ENCODE data around the gene GPR75. TPM values are rescaled to one million over a fixed set of nuclear protein-coding genes. Genes with fewer than 3 reads are reported as not detected.
"Not testable (repeated sequence)": the region's sequence is repeated elsewhere in the genome, so short reads cannot be mapped to it uniquely, and the experiment has no call there.

The GPR75 gene
- total RNA-seq, 1 donor from 2014 or later, result 5.2 TPM

DNA sequence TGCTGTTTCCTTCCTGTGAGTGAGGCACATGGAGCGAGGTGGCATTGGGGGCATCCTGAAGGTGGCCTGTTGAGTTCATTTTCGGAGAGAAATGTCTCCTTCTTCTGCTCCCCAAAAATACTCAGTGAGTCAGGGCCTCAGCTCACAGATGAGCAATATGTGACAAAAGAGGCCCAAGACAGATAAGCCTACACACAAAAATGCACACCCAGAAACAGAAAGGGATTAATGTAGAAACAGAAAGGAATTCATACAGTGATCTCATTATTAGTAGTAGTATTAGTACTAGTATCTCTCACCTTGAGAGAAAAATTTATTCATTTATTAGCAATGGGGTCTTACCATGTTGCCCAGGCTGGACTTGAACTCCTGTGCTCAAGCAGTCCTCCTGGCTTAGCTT is 5.1 kb downstream of the GPR75 start:
- Mint-ChIP-seq H3K27me3 (ENCODE audit: low read depth) (no peaks in the 10 kb centered on the region), H3K27ac (no peak overlapping the region), H3K36me3 (peaks cover 27% of the 10 kb centered on the region), H3K4me1 (peaks cover 4% of the 10 kb centered on the region), H3K4me3 (no peak overlapping the region), H3K9me3 (no peaks in the 10 kb centered on the region)
- no peak for DNase-seq (ENCODE audit: low spot score in 2 of 2, unreplicated experiment in 2 of 2)
- TF ChIP-seq, protein P1, sequence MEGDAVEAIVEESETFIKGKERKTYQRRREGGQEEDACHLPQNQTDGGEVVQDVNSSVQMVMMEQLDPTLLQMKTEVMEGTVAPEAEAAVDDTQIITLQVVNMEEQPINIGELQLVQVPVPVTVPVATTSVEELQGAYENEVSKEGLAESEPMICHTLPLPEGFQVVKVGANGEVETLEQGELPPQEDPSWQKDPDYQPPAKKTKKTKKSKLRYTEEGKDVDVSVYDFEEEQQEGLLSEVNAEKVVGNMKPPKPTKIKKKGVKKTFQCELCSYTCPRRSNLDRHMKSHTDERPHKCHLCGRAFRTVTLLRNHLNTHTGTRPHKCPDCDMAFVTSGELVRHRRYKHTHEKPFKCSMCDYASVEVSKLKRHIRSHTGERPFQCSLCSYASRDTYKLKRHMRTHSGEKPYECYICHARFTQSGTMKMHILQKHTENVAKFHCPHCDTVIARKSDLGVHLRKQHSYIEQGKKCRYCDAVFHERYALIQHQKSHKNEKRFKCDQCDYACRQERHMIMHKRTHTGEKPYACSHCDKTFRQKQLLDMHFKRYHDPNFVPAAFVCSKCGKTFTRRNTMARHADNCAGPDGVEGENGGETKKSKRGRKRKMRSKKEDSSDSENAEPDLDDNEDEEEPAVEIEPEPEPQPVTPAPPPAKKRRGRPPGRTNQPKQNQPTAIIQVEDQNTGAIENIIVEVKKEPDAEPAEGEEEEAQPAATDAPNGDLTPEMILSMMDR (IDR thresholded peaks at IDR 0.05; ENCODE audit: unreplicated experiment), result no peak

DNA sequence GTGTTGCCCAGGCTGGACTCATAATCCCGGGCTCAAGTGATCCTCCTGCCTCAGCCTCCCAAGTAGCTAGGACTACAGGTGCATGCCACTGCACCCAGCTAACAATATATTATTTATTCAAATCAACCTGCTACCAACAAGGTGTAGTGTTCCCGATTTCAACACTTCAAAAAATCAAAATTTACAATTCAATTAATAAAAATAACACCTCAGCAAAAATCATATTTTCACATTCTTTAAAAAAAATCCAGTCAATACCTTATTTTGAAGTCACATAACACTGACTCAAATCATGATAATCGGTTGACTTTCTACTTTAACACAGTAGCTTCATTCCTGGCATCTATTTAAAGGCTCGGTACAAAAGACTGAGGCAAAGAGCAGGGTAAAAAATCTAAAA is 7.2 kb downstream of the GPR75 start:
- H3K27ac Mint-ChIP-seq, result no peak overlapping the region
- TF ChIP-seq, protein P1 (IDR thresholded peaks at IDR 0.05; ENCODE audit: unreplicated experiment), result no peak
- peaks cover 28% of the 10 kb centered on the region for H3K36me3 Mint-ChIP-seq
- H3K4me1 Mint-ChIP-seq, result peaks cover 4% of the 10 kb centered on the region
- no peak overlapping the region for H3K4me3 Mint-ChIP-seq
- no peak for DNase-seq (ENCODE audit: low spot score in 2 of 2, unreplicated experiment in 2 of 2)
- H3K9me3 Mint-ChIP-seq, result no peaks in the 10 kb centered on the region
- H3K27me3 Mint-ChIP-seq (ENCODE audit: low read depth), result no peaks in the 10 kb centered on the region

DNA sequence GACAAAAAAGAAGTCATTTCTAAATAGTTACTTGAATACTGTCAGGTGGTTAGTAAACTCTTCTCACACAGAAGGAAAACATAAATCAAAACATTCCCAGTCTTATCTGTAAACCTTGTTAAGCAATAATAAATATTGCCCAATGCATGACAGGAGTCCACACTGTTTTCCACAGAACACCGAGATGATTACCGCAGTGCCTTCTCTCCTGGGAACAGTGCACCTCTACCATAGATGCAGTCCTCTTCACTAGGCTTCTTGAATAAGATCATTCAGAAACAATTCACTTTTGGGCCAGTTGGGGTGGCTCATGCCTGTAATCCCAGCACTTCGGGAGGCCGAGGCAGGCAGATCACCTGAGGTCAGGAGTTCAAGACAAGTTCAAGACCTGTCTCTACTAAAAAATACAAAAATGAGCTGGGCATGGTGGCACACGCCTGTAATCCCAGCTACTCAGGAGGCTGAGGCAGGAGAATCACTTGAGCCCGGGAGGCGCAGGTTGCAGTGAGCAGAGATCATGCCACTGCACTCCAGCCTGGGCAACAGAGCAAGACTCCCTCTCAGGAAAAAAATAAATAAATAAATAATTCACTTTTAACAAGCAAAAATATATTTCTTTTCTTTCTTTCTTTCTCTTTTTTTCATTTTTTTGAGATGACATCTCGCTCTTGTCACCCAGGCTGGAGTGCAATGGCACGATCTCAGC is 8.6 kb downstream of the GPR75 start:
- Mint-ChIP-seq H3K27ac (peak overlapping the region; percentile 43), H3K36me3 (peaks cover 24% of the 10 kb centered on the region)
- not testable (repeated sequence) for H3K4me1 Mint-ChIP-seq; DNase-seq (ENCODE audit: low spot score in 2 of 2, unreplicated experiment in 2 of 2); H3K4me3 Mint-ChIP-seq; H3K9me3 Mint-ChIP-seq; H3K27me3 Mint-ChIP-seq (ENCODE audit: low read depth)

DNA sequence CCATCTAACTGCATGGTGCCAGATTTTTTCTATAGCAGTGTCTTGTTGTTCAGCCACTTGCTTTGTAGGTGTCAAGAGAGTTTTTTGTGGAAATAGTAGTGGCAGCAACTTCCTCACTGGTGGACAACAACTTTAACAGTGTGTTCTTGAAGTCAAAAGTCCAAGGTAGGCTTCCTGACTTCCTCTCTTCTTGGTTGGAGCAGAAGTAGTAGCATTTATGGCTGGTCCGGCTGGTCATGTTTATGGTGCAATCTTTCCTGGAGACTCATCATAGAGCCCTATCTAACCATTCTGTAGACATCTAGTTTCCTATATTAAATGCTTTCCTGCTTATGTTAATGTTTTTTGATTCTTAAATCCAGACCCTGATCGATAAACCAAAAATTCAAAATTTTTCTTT is 11.7 kb downstream of the GPR75 start:
- Mint-ChIP-seq H3K27ac (no peak overlapping the region), H3K4me3 (no peak overlapping the region), H3K4me1 (peaks cover 4% of the 10 kb centered on the region), H3K27me3 (ENCODE audit: low read depth) (no peaks in the 10 kb centered on the region), H3K36me3 (peaks cover 10% of the 10 kb centered on the region), H3K9me3 (no peaks in the 10 kb centered on the region)
- no peak for DNase-seq (ENCODE audit: low spot score in 2 of 2, unreplicated experiment in 2 of 2)
- TF ChIP-seq, protein P1 (IDR thresholded peaks at IDR 0.05; ENCODE audit: unreplicated experiment), result no peak

DNA sequence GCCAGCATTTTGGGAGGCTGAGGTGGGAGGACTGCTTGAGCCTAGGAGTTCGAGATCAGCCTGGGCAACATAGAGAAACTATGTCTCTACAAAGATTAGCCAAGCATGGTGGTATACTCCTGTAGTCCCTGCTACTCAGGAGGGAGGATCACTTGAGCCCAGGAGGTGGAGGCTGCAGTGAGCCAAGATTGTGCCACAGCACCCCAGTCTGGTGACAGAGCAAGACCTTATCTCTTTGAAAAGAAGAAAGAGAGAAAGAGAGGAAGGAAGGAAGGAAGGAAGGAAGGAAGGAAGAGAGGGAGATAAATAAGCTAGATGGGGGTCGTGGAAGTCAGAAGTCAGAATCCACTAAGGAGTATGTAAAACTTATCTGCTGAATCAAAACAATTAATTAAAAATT is 16.2 kb downstream of the GPR75 start:
- Mint-ChIP-seq H3K9me3 (peaks cover 4% of the 10 kb centered on the region), H3K4me1 (no peaks in the 10 kb centered on the region), H3K4me3 (no peak overlapping the region), H3K27ac (no peak overlapping the region), H3K36me3 (peaks cover 4% of the 10 kb centered on the region), H3K27me3 (ENCODE audit: low read depth) (no peaks in the 10 kb centered on the region)
- DNase-seq (ENCODE audit: low spot score in 2 of 2, unreplicated experiment in 2 of 2), result no peak
- TF ChIP-seq, protein P1 (IDR thresholded peaks at IDR 0.05; ENCODE audit: unreplicated experiment), result no peak

DNA sequence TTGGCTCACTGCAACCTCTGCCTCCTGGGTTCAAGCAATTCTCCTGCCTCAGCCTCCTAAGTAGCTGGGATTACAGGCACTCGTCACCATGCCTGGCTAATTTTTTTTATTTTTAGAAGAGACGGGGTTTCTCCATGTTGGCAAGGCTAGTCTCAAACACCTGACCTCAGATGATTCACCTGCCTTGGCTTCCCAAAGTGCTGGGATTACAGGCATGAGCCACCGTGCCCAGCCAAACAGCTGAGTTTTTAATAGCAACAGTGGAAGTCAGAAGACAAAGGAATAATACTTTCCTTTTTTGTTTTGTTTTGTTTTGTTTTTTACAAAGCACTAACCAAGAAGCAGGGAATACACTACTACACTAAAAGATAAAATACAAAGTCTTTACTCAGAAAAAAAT is 16.9 kb downstream of the GPR75 start:
- no peak overlapping the region for H3K27ac Mint-ChIP-seq
- peaks cover 4% of the 10 kb centered on the region for H3K9me3 Mint-ChIP-seq
- H3K4me1 Mint-ChIP-seq, result no peaks in the 10 kb centered on the region
- H3K36me3 Mint-ChIP-seq, result no peaks in the 10 kb centered on the region
- H3K4me3 Mint-ChIP-seq, result no peak overlapping the region
- TF ChIP-seq, protein P1 (IDR thresholded peaks at IDR 0.05; ENCODE audit: unreplicated experiment), result no peak
- no peak for DNase-seq (ENCODE audit: low spot score in 2 of 2, unreplicated experiment in 2 of 2)
- H3K27me3 Mint-ChIP-seq (ENCODE audit: low read depth), result no peaks in the 10 kb centered on the region

DNA sequence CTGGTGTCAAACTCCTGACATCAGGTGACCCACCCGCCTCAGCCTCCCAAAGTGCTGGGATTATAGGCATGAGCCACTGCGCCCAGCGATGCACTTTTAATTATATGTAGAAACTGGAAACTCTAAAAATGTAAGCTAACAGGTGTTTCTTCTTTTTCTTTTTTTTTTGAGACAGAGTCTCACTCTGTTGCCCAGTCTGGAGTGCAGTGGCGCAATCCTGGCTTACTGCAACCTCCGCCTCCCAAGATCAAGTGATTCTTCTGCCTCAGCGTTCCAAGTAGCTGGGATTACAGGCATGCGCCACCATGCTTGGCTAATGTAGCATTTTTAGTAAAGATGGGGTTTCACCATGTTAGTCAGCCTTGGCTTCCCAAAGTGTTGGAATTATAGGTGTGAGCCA is 18.1 kb downstream of the GPR75 start:
- H3K36me3 Mint-ChIP-seq; H3K4me3 Mint-ChIP-seq; DNase-seq (ENCODE audit: low spot score in 2 of 2, unreplicated experiment in 2 of 2); H3K27ac Mint-ChIP-seq; H3K4me1 Mint-ChIP-seq; H3K9me3 Mint-ChIP-seq; H3K27me3 Mint-ChIP-seq (ENCODE audit: low read depth): not testable (repeated sequence)
